Vagina (tissue), 2 donors: ENCODE results near the gene ICOS. TPM values are rescaled to one million over a fixed set of nuclear protein-coding genes. Genes with fewer than 3 reads are reported as not detected.

Experiments used
- DNase-seq, 2 donors: peaks; one replicate each; pipeline ENCODE4 v3.0.0-alpha.2; 2017; ENCODE audit errors: extremely low spot score in 2 of 2
- H3K27ac ChIP-seq: fragments of 200-600 bp; sonication (generic); one replicate; pipeline ENCODE4 v1.5.1; 2019
- H3K27me3 ChIP-seq: fragments of 200-600 bp; sonication (generic); one replicate; pipeline ENCODE4 v1.5.1; 2019
- H3K36me3 ChIP-seq, 2 donors: fragments of 200-600 bp; sonication (generic); one replicate each; pipeline ENCODE4 v1.5.1; 2017 to 2019
- H3K4me1 ChIP-seq: fragments of 200-600 bp; sonication (generic); one replicate; pipeline ENCODE4 v1.5.1; 2019
- H3K4me3 ChIP-seq, 2 donors: fragments of 200-600 bp; sonication (generic); 1 replicate in 1 of 2; 2 replicates in 1 of 2; pipeline ENCODE4 v1.5.1; 2016 to 2019
- H3K9me3 ChIP-seq: fragments of 200-600 bp; sonication (generic); one replicate; pipeline ENCODE4 v1.5.1; 2019
- CTCF ChIP-seq, 3 experiments: fragments of 450-650 bp in 2 of 3; fragments of 200-600 bp in 1 of 3; sonication (generic) in 1 of 3; IDR thresholded peaks; one replicate each; pipeline ENCODE4 v1.5.1; 2017 to 2019; ENCODE audit warnings: antibody characterized with exemption in 3 of 3, mild to moderate bottlenecking in 2 of 3, moderate library complexity in 2 of 3
- POLR2A ChIP-seq, 2 donors: fragments of 450-650 bp; IDR thresholded peaks; one replicate each; pipeline ENCODE4 v1.6.1; 2017; ENCODE audit warnings: antibody characterized with exemption in 2 of 2, mild to moderate bottlenecking in 2 of 2, moderate library complexity in 2 of 2
- POLR2AphosphoS5 ChIP-seq, 2 donors: sonication (generic); formaldehyde crosslinking; IDR thresholded peaks; one replicate each; pipeline ENCODE4 v1.9.0; 2017; ENCODE audit warnings: antibody characterized with exemption in 2 of 2, mild to moderate bottlenecking in 2 of 2, low read depth in 1 of 2; ENCODE audit not compliant: insufficient read depth in 1 of 2
- intact Hi-C: fragments of 100-400 bp; cut with DNase I; formaldehyde crosslinking; loops from one replicate; pipeline ENCODE4 v1.15.1; 2023
- total RNA-seq: library from RNA; depleted of rRNA; stranded (reverse); fragments of >200 nt; gene quantifications from one replicate; pipeline ENCODE4 v1.2.3, GENCODE V29; 2016

Gene ICOS
- total RNA-seq, 1 donor from 2014 or later = 1.7 TPM

- Histone ChIP-seq H3K36me3 (no peaks in the 10 kb centered on the region), H3K4me3 (no peak overlapping the region), H3K9me3 (no peaks in the 10 kb centered on the region), H3K27ac (no peak overlapping the region), H3K27me3 (no peaks in the 10 kb centered on the region), H3K4me1 (no peaks in the 10 kb centered on the region)
- DNase-seq = no peak
- TF ChIP-seq POLR2A (IDR thresholded peaks at IDR 0.05) (no peak), POLR2AphosphoS5 (IDR thresholded peaks at IDR 0.05; ENCODE audit: insufficient read depth in 1 of 2, low read depth in 1 of 2) (no peak), CTCF (IDR thresholded peaks at IDR 0.05) (no peak)
- intact Hi-C loops = no loop called here
Measured at GRCh38 chr2:203993011-203993410, 56.4 kb downstream of the ICOS start.

- intact Hi-C loops = no loop called here
- Histone ChIP-seq H3K27me3 (no peaks in the 10 kb centered on the region), H3K27ac (no peak overlapping the region), H3K9me3 (no peaks in the 10 kb centered on the region), H3K4me1 (no peaks in the 10 kb centered on the region), H3K36me3 (no peaks in the 10 kb centered on the region), H3K4me3 (no peak overlapping the region)
- TF ChIP-seq CTCF (IDR thresholded peaks at IDR 0.05) (no peak), POLR2A (IDR thresholded peaks at IDR 0.05) (no peak)
- DNase-seq = no peak
Measured at GRCh38 chr2:203993560-203993959, 57.0 kb downstream of the ICOS start.

- Histone ChIP-seq H3K27ac (no peak overlapping the region), H3K4me3 (no peak overlapping the region), H3K27me3 (no peaks in the 10 kb centered on the region), H3K4me1 (no peaks in the 10 kb centered on the region), H3K36me3 (no peaks in the 10 kb centered on the region), H3K9me3 (no peaks in the 10 kb centered on the region)
- no peak for TF ChIP-seq CTCF (IDR thresholded peaks at IDR 0.05)
- TF ChIP-seq POLR2A (IDR thresholded peaks at IDR 0.05) = no peak
- intact Hi-C loops = no loop called here
- DNase-seq = no peak
Measured at GRCh38 chr2:203994735-203995134, 58.2 kb downstream of the ICOS start.

DNA sequence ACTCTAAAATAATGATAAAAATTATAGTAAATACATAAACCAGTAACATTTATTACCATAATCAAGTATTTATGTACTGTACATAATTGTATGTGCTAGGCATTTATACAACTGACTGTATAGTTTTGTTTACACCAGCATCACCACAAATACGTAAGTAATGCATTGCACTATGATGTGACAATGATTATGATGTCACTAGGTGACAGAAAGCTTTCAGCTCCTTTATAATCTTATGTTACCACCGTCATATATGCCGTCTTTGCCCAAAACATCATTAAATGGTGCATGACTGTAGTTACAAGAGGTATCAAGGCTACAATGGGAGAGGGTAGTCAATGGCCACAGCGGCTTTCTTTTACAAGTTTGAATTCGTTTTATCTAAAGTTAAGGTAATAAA, 60.1 kb downstream of the ICOS start:
- Histone ChIP-seq H3K27ac (no peak overlapping the region), H3K27me3 (no peaks in the 10 kb centered on the region)

GRCh38 chr2:203997481-203997880, 60.9 kb downstream of the ICOS start:
- Histone ChIP-seq H3K4me1 (no peaks in the 10 kb centered on the region), H3K27me3 (no peaks in the 10 kb centered on the region), H3K9me3 (no peaks in the 10 kb centered on the region), H3K27ac (no peak overlapping the region), H3K4me3 (no peak overlapping the region), H3K36me3 (no peaks in the 10 kb centered on the region)
- TF ChIP-seq CTCF (IDR thresholded peaks at IDR 0.05) = no peak
- intact Hi-C loops = no loop called here
- DNase-seq = no peak

More for the DNA sequence above, 60.1 kb downstream of the ICOS start:
- H3K4me3 ChIP-seq = no peak overlapping the region
- TF ChIP-seq CTCF (IDR thresholded peaks at IDR 0.05) (no peak), POLR2A (IDR thresholded peaks at IDR 0.05) (no peak), POLR2AphosphoS5 (IDR thresholded peaks at IDR 0.05; ENCODE audit: insufficient read depth in 1 of 2, low read depth in 1 of 2) (no peak)
- no peaks in the 10 kb centered on the region for H3K36me3 ChIP-seq
- H3K4me1 ChIP-seq = no peaks in the 10 kb centered on the region
- DNase-seq = no peak
- intact Hi-C loops = no loop called here
- no peaks in the 10 kb centered on the region for H3K9me3 ChIP-seq
